ENCODE results near the gene SIAH3.

Gene SIAH3

GRCh38 chr13:45851171-45851921 lies at the start of gene SIAH3:
Gene SIAH3 (minus strand): TSS chr13:45851753. CDS start chr13:45851629, 124 bp downstream.
- Histone ChIP-seq H3K9me3 (ENCODE audit: control insufficient read depth, low read length) (peaks cover 19% of the 10 kb centered on the region), H3K9ac (ENCODE audit: low read length) (peak within 1 kb of the TSS; percentile 15), H3K4me3 (ENCODE audit: low read length) (peak within 1 kb of the TSS; percentile 67), H3K36me3 (ENCODE audit: control insufficient read depth, insufficient read depth, low read length, severe bottlenecking) (no peaks in the 10 kb centered on the region), H3K4me1 (ENCODE audit: control insufficient read depth, insufficient read depth, low read length) (peaks cover 13% of the 10 kb centered on the region), H3K27me3 (replicated peaks; ENCODE audit: control insufficient read depth, insufficient read depth, low read length) (peaks cover 95% of the 10 kb centered on the region)
- DNase-seq (ENCODE audit: low read depth) = peak; percentile 19

GRCh38 chr13:45899406-45899805 lies 47.9 kb upstream of the SIAH3 start:
- no peaks in the 10 kb centered on the region for H3K4me1 ChIP-seq (ENCODE audit: control insufficient read depth, insufficient read depth, low read length)
- no peaks in the 10 kb centered on the region for H3K36me3 ChIP-seq (ENCODE audit: control insufficient read depth, insufficient read depth, low read length, severe bottlenecking)
- peaks cover 49% of the 10 kb centered on the region for H3K27me3 ChIP-seq (replicated peaks; ENCODE audit: control insufficient read depth, insufficient read depth, low read length)

GRCh38 chr13:45897562-45897961 lies 46.0 kb upstream of the SIAH3 start:
- Histone ChIP-seq H3K9ac (ENCODE audit: low read length) (no peak overlapping the region), H3K4me3 (ENCODE audit: low read length) (no peak overlapping the region), H3K9me3 (ENCODE audit: control insufficient read depth, low read length) (no peaks in the 10 kb centered on the region), H3K27me3 (replicated peaks; ENCODE audit: control insufficient read depth, insufficient read depth, low read length) (peaks cover 58% of the 10 kb centered on the region), H3K4me1 (ENCODE audit: control insufficient read depth, insufficient read depth, low read length) (no peaks in the 10 kb centered on the region), H3K36me3 (ENCODE audit: control insufficient read depth, insufficient read depth, low read length, severe bottlenecking) (no peaks in the 10 kb centered on the region)
- no peak for DNase-seq (ENCODE audit: low read depth)

More at GRCh38 chr13:45899406-45899805, 47.9 kb upstream of the SIAH3 start:
- H3K9ac ChIP-seq (ENCODE audit: low read length) = no peak overlapping the region
- H3K4me3 ChIP-seq (ENCODE audit: low read length) = no peak overlapping the region
- no peaks in the 10 kb centered on the region for H3K9me3 ChIP-seq (ENCODE audit: control insufficient read depth, low read length)
- no peak for DNase-seq (ENCODE audit: low read depth)

GRCh38 chr13:45896285-45896684 lies 44.7 kb upstream of the SIAH3 start:
- Histone ChIP-seq H3K9me3 (ENCODE audit: control insufficient read depth, low read length) (no peaks in the 10 kb centered on the region), H3K9ac (ENCODE audit: low read length) (no peak overlapping the region), H3K4me3 (ENCODE audit: low read length) (no peak overlapping the region), H3K36me3 (ENCODE audit: control insufficient read depth, insufficient read depth, low read length, severe bottlenecking) (no peaks in the 10 kb centered on the region), H3K27me3 (replicated peaks; ENCODE audit: control insufficient read depth, insufficient read depth, low read length) (peaks cover 68% of the 10 kb centered on the region), H3K4me1 (ENCODE audit: control insufficient read depth, insufficient read depth, low read length) (no peaks in the 10 kb centered on the region)
- no peak for DNase-seq (ENCODE audit: low read depth)

GRCh38 chr13:45895881-45896280 lies 44.3 kb upstream of the SIAH3 start:
- Histone ChIP-seq H3K36me3 (ENCODE audit: control insufficient read depth, insufficient read depth, low read length, severe bottlenecking) (no peaks in the 10 kb centered on the region), H3K9me3 (ENCODE audit: control insufficient read depth, low read length) (no peaks in the 10 kb centered on the region), H3K9ac (ENCODE audit: low read length) (no peak overlapping the region), H3K27me3 (replicated peaks; ENCODE audit: control insufficient read depth, insufficient read depth, low read length) (peaks cover 70% of the 10 kb centered on the region), H3K4me1 (ENCODE audit: control insufficient read depth, insufficient read depth, low read length) (no peaks in the 10 kb centered on the region), H3K4me3 (ENCODE audit: low read length) (no peak overlapping the region)
- DNase-seq (ENCODE audit: low read depth) = no peak

- H3K4me1 ChIP-seq (ENCODE audit: control insufficient read depth, insufficient read depth, low read length) = no peaks in the 10 kb centered on the region
- no peak overlapping the region for H3K9ac ChIP-seq (ENCODE audit: low read length)
- no peaks in the 10 kb centered on the region for H3K9me3 ChIP-seq (ENCODE audit: control insufficient read depth, low read length)
- peaks cover 63% of the 10 kb centered on the region for H3K27me3 ChIP-seq (replicated peaks; ENCODE audit: control insufficient read depth, insufficient read depth, low read length)
- no peak for DNase-seq (ENCODE audit: low read depth)
- no peaks in the 10 kb centered on the region for H3K36me3 ChIP-seq (ENCODE audit: control insufficient read depth, insufficient read depth, low read length, severe bottlenecking)
- H3K4me3 ChIP-seq (ENCODE audit: low read length) = no peak overlapping the region
Observed at GRCh38 chr13:45892513-45892912, 41.0 kb upstream of the SIAH3 start.

GRCh38 chr13:45889590-45890243 lies 38.2 kb upstream of the SIAH3 start:
- Histone ChIP-seq H3K9me3 (ENCODE audit: control insufficient read depth, low read length) (no peaks in the 10 kb centered on the region), H3K4me1 (ENCODE audit: control insufficient read depth, insufficient read depth, low read length) (no peaks in the 10 kb centered on the region), H3K36me3 (ENCODE audit: control insufficient read depth, insufficient read depth, low read length, severe bottlenecking) (no peaks in the 10 kb centered on the region), H3K27me3 (replicated peaks; ENCODE audit: control insufficient read depth, insufficient read depth, low read length) (peaks cover 40% of the 10 kb centered on the region), H3K4me3 (ENCODE audit: low read length) (no peak overlapping the region), H3K9ac (ENCODE audit: low read length) (no peak overlapping the region)
- DNase-seq (ENCODE audit: low read depth) = no peak

- Histone ChIP-seq H3K9ac (ENCODE audit: low read length) (no peak overlapping the region), H3K9me3 (ENCODE audit: control insufficient read depth, low read length) (no peaks in the 10 kb centered on the region), H3K36me3 (ENCODE audit: control insufficient read depth, insufficient read depth, low read length, severe bottlenecking) (no peaks in the 10 kb centered on the region), H3K4me1 (ENCODE audit: control insufficient read depth, insufficient read depth, low read length) (no peaks in the 10 kb centered on the region), H3K4me3 (ENCODE audit: low read length) (no peak overlapping the region), H3K27me3 (replicated peaks; ENCODE audit: control insufficient read depth, insufficient read depth, low read length) (peaks cover 36% of the 10 kb centered on the region)
- no peak for DNase-seq (ENCODE audit: low read depth)
Observed at GRCh38 chr13:45886466-45886865, 34.9 kb upstream of the SIAH3 start.

GRCh38 chr13:45885194-45885593 lies 33.6 kb upstream of the SIAH3 start:
- Histone ChIP-seq H3K9me3 (ENCODE audit: control insufficient read depth, low read length) (no peaks in the 10 kb centered on the region), H3K9ac (ENCODE audit: low read length) (no peak overlapping the region), H3K27me3 (replicated peaks; ENCODE audit: control insufficient read depth, insufficient read depth, low read length) (peaks cover 38% of the 10 kb centered on the region), H3K36me3 (ENCODE audit: control insufficient read depth, insufficient read depth, low read length, severe bottlenecking) (no peaks in the 10 kb centered on the region), H3K4me1 (ENCODE audit: control insufficient read depth, insufficient read depth, low read length) (no peaks in the 10 kb centered on the region), H3K4me3 (ENCODE audit: low read length) (no peak overlapping the region)
- no peak for DNase-seq (ENCODE audit: low read depth)

- no peaks in the 10 kb centered on the region for H3K9me3 ChIP-seq (ENCODE audit: control insufficient read depth, low read length)
- DNase-seq (ENCODE audit: low read depth) = no peak
- H3K9ac ChIP-seq (ENCODE audit: low read length) = no peak overlapping the region
Observed at GRCh38 chr13:45882626-45883025, 31.1 kb upstream of the SIAH3 start.

GRCh38 chr13:45881353-45881752 lies 29.8 kb upstream of the SIAH3 start:
- H3K9ac ChIP-seq (ENCODE audit: low read length) = no peak overlapping the region
- no peak for DNase-seq (ENCODE audit: low read depth)
- H3K4me1 ChIP-seq (ENCODE audit: control insufficient read depth, insufficient read depth, low read length) = no peaks in the 10 kb centered on the region
- no peaks in the 10 kb centered on the region for H3K9me3 ChIP-seq (ENCODE audit: control insufficient read depth, low read length)
- no peak overlapping the region for H3K4me3 ChIP-seq (ENCODE audit: low read length)
- peaks cover 44% of the 10 kb centered on the region for H3K27me3 ChIP-seq (replicated peaks; ENCODE audit: control insufficient read depth, insufficient read depth, low read length)
- H3K36me3 ChIP-seq (ENCODE audit: control insufficient read depth, insufficient read depth, low read length, severe bottlenecking) = no peaks in the 10 kb centered on the region

More at GRCh38 chr13:45882626-45883025, 31.1 kb upstream of the SIAH3 start:
- Histone ChIP-seq H3K36me3 (ENCODE audit: control insufficient read depth, insufficient read depth, low read length, severe bottlenecking) (no peaks in the 10 kb centered on the region), H3K27me3 (replicated peaks; ENCODE audit: control insufficient read depth, insufficient read depth, low read length) (peaks cover 41% of the 10 kb centered on the region), H3K4me1 (ENCODE audit: control insufficient read depth, insufficient read depth, low read length) (no peaks in the 10 kb centered on the region), H3K4me3 (ENCODE audit: low read length) (no peak overlapping the region)

All from adipocyte (in vitro differentiated cells).